Lower leg skin (tissue), 3 donors: ENCODE data around the gene NUDT3.

Source experiments
- POLR2A ChIP-seq, 2 donors: fragments of 450-650 bp; IDR thresholded peaks; one replicate each; pipeline ENCODE4 v1.6.1; 2016 to 2017; ENCODE audit warnings: antibody characterized with exemption in 2 of 2, mild to moderate bottlenecking in 1 of 2, moderate library complexity in 1 of 2
- TF ChIP-seq, protein P1 (sequence below), 3 donors: fragments of 450-650 bp; IDR thresholded peaks; one replicate each; pipeline ENCODE4 v1.5.1; 2016; ENCODE audit warnings: antibody characterized with exemption in 3 of 3, mild to moderate bottlenecking in 3 of 3, moderate library complexity in 2 of 3

DNA sequence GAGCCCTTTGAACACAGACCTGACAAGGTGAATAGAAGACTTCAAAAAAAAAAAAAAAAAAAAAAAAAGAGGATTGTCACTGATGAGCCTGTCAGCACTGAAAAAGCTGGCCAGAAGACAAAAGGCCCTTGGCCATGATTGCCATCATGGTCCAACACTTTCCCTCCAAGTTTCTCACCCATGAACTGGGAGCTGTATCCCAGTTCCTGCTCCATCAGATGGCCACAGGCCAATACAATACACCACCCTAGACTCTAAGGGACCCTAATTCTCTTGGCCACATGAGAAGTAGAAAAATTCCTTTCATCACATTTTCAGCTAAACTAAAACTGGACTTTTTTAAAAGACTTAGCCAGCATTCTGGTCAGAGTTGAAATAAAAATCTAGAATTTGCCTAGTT is 50.2 kb downstream of the NUDT3 start:
- TF ChIP-seq, protein P1, sequence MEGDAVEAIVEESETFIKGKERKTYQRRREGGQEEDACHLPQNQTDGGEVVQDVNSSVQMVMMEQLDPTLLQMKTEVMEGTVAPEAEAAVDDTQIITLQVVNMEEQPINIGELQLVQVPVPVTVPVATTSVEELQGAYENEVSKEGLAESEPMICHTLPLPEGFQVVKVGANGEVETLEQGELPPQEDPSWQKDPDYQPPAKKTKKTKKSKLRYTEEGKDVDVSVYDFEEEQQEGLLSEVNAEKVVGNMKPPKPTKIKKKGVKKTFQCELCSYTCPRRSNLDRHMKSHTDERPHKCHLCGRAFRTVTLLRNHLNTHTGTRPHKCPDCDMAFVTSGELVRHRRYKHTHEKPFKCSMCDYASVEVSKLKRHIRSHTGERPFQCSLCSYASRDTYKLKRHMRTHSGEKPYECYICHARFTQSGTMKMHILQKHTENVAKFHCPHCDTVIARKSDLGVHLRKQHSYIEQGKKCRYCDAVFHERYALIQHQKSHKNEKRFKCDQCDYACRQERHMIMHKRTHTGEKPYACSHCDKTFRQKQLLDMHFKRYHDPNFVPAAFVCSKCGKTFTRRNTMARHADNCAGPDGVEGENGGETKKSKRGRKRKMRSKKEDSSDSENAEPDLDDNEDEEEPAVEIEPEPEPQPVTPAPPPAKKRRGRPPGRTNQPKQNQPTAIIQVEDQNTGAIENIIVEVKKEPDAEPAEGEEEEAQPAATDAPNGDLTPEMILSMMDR (IDR thresholded peaks at IDR 0.05) = no peak
- TF ChIP-seq POLR2A (IDR thresholded peaks at IDR 0.05) = no peak
